ENCODE measurements around the gene SPPL2C.

SPPL2C gene

DNA sequence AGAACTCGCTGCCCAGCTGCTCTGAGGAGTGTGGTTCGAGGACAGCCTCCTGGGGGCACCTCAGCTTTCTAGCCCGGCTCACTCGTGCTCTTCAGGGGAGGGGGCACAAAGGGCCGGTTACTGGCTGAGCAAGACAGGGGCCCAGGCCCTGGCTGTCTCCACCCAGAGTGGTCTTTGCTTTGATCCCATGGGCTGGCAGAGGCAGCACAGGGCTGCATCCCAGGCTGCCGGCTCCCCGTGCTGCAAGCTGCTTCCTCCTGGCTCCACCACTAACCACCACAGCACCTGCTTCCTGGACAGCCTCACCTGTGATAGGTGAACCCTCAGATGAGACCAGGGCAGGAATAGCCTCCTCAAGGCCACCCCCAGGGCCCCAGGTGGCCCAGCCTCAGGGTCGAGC is 6.8 kb downstream of the SPPL2C start:
- Histone ChIP-seq H2AFZ (ENCODE audit: low read depth, low read length) (no peak overlapping the region), H3K4me2 (ENCODE audit: low read length) (no peak overlapping the region)

GRCh38 chr17:45851873-45852272 is 7.2 kb downstream of the SPPL2C start:
- Histone ChIP-seq H3K27ac (ENCODE audit: low read length) (no peak overlapping the region), H3K79me2 (ENCODE audit: low read length) (no peaks in the 10 kb centered on the region), H4K20me1 (ENCODE audit: insufficient read depth, low read length) (no peaks in the 10 kb centered on the region), H2AFZ (ENCODE audit: low read depth, low read length) (peak overlapping the region; percentile 58; the same call in 1 of the 2 replicates), H3K4me1 (ENCODE audit: low read length) (no peaks in the 10 kb centered on the region; the same call in 1 of the 2 replicates), H3K9ac (ENCODE audit: low read length) (no peak overlapping the region), H3K4me3 (ENCODE audit: low read length) (no peak overlapping the region; the same call in 1 of the 2 replicates), H3K9me3 (ENCODE audit: insufficient read depth, low read length) (no peaks in the 10 kb centered on the region), H3K4me2 (ENCODE audit: low read length) (peak overlapping the region; percentile 90; the same call in 1 of the 2 replicates), H3K36me3 (replicated peaks; ENCODE audit: low read depth, low read length) (no peaks in the 10 kb centered on the region), H3K27me3 (ENCODE audit: low read depth, low read length) (no peaks in the 10 kb centered on the region)
- TF ChIP-seq CTCF (IDR thresholded peaks at IDR 0.05; ENCODE audit: low read depth, low read length), result no peak
- no peak for TF ChIP-seq EZH2phosphoT487 (IDR thresholded peaks at IDR 0.05; ENCODE audit: low read depth)

More for the DNA sequence above, 6.8 kb downstream of the SPPL2C start:
- Histone ChIP-seq H3K4me3 (ENCODE audit: low read length) (no peak overlapping the region), H3K27me3 (ENCODE audit: low read depth, low read length) (no peaks in the 10 kb centered on the region), H3K4me1 (ENCODE audit: low read length) (no peaks in the 10 kb centered on the region; the same call in 1 of the 2 replicates), H3K9ac (ENCODE audit: low read length) (no peak overlapping the region), H3K27ac (ENCODE audit: low read length) (no peak overlapping the region), H3K36me3 (replicated peaks; ENCODE audit: low read depth, low read length) (no peaks in the 10 kb centered on the region), H4K20me1 (ENCODE audit: insufficient read depth, low read length) (no peaks in the 10 kb centered on the region), H3K79me2 (ENCODE audit: low read length) (no peaks in the 10 kb centered on the region), H3K9me3 (ENCODE audit: insufficient read depth, low read length) (no peaks in the 10 kb centered on the region)
- TF ChIP-seq EZH2phosphoT487 (IDR thresholded peaks at IDR 0.05; ENCODE audit: low read depth) (no peak), CTCF (IDR thresholded peaks at IDR 0.05; ENCODE audit: low read depth, low read length) (no peak)

DNA sequence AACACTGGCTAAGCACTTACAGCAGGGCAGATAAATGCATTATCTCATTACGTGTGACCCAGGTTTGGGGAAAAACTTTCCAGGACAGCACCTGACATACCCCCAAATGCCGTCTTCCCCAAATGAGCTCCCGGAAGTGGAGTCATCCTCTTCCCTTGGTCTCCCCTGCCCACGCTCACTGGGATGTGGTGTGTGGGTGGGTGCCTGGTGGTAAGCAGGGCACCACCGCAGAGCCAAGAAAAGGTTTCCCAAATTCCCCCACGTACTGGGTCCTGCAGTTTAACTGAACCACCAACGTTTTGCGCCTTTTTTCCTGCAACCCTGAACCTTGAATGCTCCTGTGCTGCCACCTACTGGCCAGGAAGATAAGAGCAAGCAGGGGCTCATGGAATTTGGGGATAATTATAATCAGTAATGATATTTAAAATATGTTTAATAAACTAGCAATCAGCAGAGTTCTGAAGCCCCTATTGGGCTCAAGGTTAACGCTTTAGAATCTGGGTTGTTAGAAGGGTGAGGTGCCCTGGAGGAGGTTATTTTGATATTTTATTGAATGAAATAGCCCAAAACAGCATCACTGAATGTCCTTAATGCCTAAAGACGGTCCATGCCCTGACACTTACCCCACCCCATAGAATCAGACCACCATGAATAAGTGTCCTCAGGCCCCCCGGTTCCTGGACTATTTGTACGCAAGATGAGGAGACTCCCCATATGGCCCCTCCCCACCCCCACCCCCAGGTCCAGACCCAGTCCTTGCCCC is 8.0 kb downstream of the SPPL2C start:
- H3K9me3 ChIP-seq (ENCODE audit: insufficient read depth, low read length), result no peaks in the 10 kb centered on the region
- peak overlapping the region; percentile 90 for H3K4me2 ChIP-seq (ENCODE audit: low read length)
- TF ChIP-seq CTCF (IDR thresholded peaks at IDR 0.05; ENCODE audit: low read depth, low read length) (peak; percentile 94), EZH2phosphoT487 (IDR thresholded peaks at IDR 0.05; ENCODE audit: low read depth) (no peak)
- H3K27ac ChIP-seq (ENCODE audit: low read length), result no peak overlapping the region
- H3K36me3 ChIP-seq (replicated peaks; ENCODE audit: low read depth, low read length), result no peaks in the 10 kb centered on the region
- no peaks in the 10 kb centered on the region for H3K79me2 ChIP-seq (ENCODE audit: low read length)
- peak overlapping the region; percentile 58 for H2AFZ ChIP-seq (ENCODE audit: low read depth, low read length)
- no peaks in the 10 kb centered on the region for H4K20me1 ChIP-seq (ENCODE audit: insufficient read depth, low read length)
- peak overlapping the region; percentile 79 for H3K4me3 ChIP-seq (ENCODE audit: low read length)
- H3K4me1 ChIP-seq (ENCODE audit: low read length), result no peaks in the 10 kb centered on the region; the same call in 1 of the 2 replicates
- peak overlapping the region; percentile 40; the same call in 1 of the 2 replicates for H3K9ac ChIP-seq (ENCODE audit: low read length)
- H3K27me3 ChIP-seq (ENCODE audit: low read depth, low read length), result no peaks in the 10 kb centered on the region

DNA sequence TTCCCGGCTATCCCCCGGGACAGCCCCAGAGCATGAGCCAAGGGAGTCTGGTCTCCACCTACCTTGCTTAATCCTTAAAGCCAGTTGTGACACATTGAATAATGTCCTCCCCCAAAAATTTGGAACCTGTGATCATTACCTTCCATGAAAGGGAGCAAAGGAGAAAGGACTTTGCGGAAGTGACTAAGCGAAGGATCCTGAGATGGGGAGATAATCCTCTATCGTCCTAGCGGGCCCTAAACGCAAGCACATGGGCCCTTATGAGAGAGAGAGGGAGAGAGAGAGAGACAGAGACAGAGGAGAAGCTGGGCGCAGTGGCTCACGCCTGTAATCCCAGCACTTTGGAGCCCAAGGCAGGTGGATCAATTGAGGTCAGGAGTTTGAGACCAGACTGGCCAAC is 9.5 kb downstream of the SPPL2C start:
- Histone ChIP-seq H3K4me3 (ENCODE audit: low read length) (no peak overlapping the region), H3K4me2 (ENCODE audit: low read length) (no peak overlapping the region), H3K36me3 (replicated peaks; ENCODE audit: low read depth, low read length) (no peaks in the 10 kb centered on the region), H3K4me1 (ENCODE audit: low read length) (no peaks in the 10 kb centered on the region; the same call in 1 of the 2 replicates), H3K9ac (ENCODE audit: low read length) (no peak overlapping the region), H4K20me1 (ENCODE audit: insufficient read depth, low read length) (no peaks in the 10 kb centered on the region), H3K27ac (ENCODE audit: low read length) (no peak overlapping the region), H3K27me3 (ENCODE audit: low read depth, low read length) (no peaks in the 10 kb centered on the region), H3K9me3 (ENCODE audit: insufficient read depth, low read length) (no peaks in the 10 kb centered on the region), H3K79me2 (ENCODE audit: low read length) (no peaks in the 10 kb centered on the region), H2AFZ (ENCODE audit: low read depth, low read length) (no peak overlapping the region)
- TF ChIP-seq CTCF (IDR thresholded peaks at IDR 0.05; ENCODE audit: low read depth, low read length) (no peak), EZH2phosphoT487 (IDR thresholded peaks at IDR 0.05; ENCODE audit: low read depth) (no peak)

Measured in OCI-LY3 (cell line).